Prostate gland (tissue), 2 donors: ENCODE results near the gene ATE1.

Source experiments
- CTCF ChIP-seq, 4 experiments: fragments of 200-600 bp in 2 of 4; fragments of 450-650 bp in 2 of 4; sonication (generic) in 2 of 4; IDR thresholded peaks; 1 replicate in 3 of 4; 2 replicates in 1 of 4; pipeline ENCODE4 v1.5.1; 2016 to 2019; ENCODE audit warnings: antibody characterized with exemption in 4 of 4, mild to moderate bottlenecking in 2 of 4, moderate library complexity in 2 of 4
- POLR2A ChIP-seq: fragments of 450-650 bp; IDR thresholded peaks from one replicate; pipeline ENCODE4 v1.6.1; 2016; ENCODE audit warnings: antibody characterized with exemption, mild to moderate bottlenecking

- TF ChIP-seq CTCF (IDR thresholded peaks at IDR 0.05) (no peak), POLR2A (no peak)
Measured at GRCh38 chr10:121899727-121900126, 28.1 kb downstream of the ATE1 start.
